HepG2 (cell line): Measurements from ENCODE around the gene RTRAF. TPM values are rescaled to one million over a fixed set of nuclear protein-coding genes. Genes with fewer than 3 reads are reported as not detected.

Source experiments
- ATAC-seq: fragments of 200-7000 bp; cut with Tn5 transposase; 3 replicates; pipeline ENCODE4 v1.9.1; 2020; ENCODE audit warnings: mild to moderate bottlenecking, moderate library complexity
- BruUV-seq: library from RNA; stranded (reverse); fragments of 400-500 nt; replicated peaks from 2 replicates; lab custom pipeline; 2021; lab: Mats Ljungman, UMichigan
- CTCF ChIA-PET: fragments of 300-600 bp; formaldehyde crosslinking; extraction: SDS; loops from one replicate; lab custom pipeline; 2021; ENCODE audit warnings: low total read pairs, inconsistent platforms, low intra/inter-chr PET ratio; lab: Yijun Ruan, JAX
- POLR2A ChIA-PET: fragments of 350-600 bp; sonication (Branson Sonifier 250); formaldehyde crosslinking; loops from one replicate; lab custom pipeline; 2020; ENCODE audit warnings: antibody characterized with exemption, inconsistent platforms; lab: Yijun Ruan, JAX
- DNase-seq: peaks from one replicate; pipeline ENCODE4 v3.0.0-alpha.2; 2015; ENCODE audit warnings: low spot score
- FAIRE-seq: peaks from 3 replicates; lab custom pipeline; 2011; peaks lifted over from hg19 to GRCh38; lab: Jason Lieb, UNC
- H2AFZ ChIP-seq: one replicate; pipeline ENCODE4 v1.6.1; 2011; ENCODE audit warnings: low read length, inconsistent platforms
- H3K27ac ChIP-seq: fragments of 300-600 bp; 3 replicates; pipeline ENCODE4 v1.8.0; 2011; ENCODE audit warnings: mixed run types, mild to moderate bottlenecking, mixed read lengths, low read length, inconsistent platforms; ENCODE audit not compliant: insufficient read depth; ENCODE audit errors: extremely low read length
- H3K27me3 ChIP-seq, 2 experiments: fragments of 200-600 bp in 1 of 2; 2 replicates in 1 of 2; 3 replicates in 1 of 2; pipeline versions ENCODE4 v1.6.0 to v1.8.0; 2011; ENCODE audit warnings: low read length in 2 of 2, mild to moderate bottlenecking in 2 of 2, moderate library complexity in 2 of 2, inconsistent platforms in 1 of 2; ENCODE audit not compliant: insufficient read depth in 2 of 2, control insufficient read depth in 1 of 2
- H3K36me3 ChIP-seq, 2 experiments: fragments of 200-600 bp in 1 of 2; replicated peaks in 1 of 2; 2 replicates in 1 of 2; 3 replicates in 1 of 2; pipeline versions ENCODE4 v1.5.1 to v1.8.0; 2011; ENCODE audit warnings: low read length in 2 of 2, inconsistent platforms in 1 of 2; ENCODE audit not compliant: insufficient read depth in 2 of 2, control insufficient read depth in 1 of 2
- H3K4me1 ChIP-seq: 2 replicates; pipeline ENCODE4 v1.5.1; 2012; ENCODE audit warnings: low read length, inconsistent platforms; ENCODE audit not compliant: insufficient read depth
- H3K4me2 ChIP-seq: 2 replicates; pipeline ENCODE4 v1.6.0; 2011; ENCODE audit warnings: low read depth, low read length, inconsistent platforms
- H3K4me3 ChIP-seq, 3 experiments: fragments of 200-600 bp in 1 of 3; sonication (generic), shearing (Covaris generic) in 1 of 3; replicated peaks in 1 of 3; 2 replicates each; pipeline ENCODE4 v1.5.1; 2011 to 2016; ENCODE audit warnings: low read length in 3 of 3, inconsistent platforms in 2 of 3, low read depth in 2 of 3, mild to moderate bottlenecking in 2 of 3, control low read depth in 1 of 3, mixed read lengths in 1 of 3; ENCODE audit not compliant: insufficient read depth in 1 of 3
- H3K79me2 ChIP-seq: one replicate; pipeline ENCODE4 v1.6.1; 2011; ENCODE audit warnings: low read length, inconsistent platforms; ENCODE audit not compliant: insufficient read depth
- H3K9ac ChIP-seq: 2 replicates; pipeline ENCODE4 v1.6.0; 2011; ENCODE audit warnings: mild to moderate bottlenecking, low read depth, low read length, inconsistent platforms; ENCODE audit not compliant: insufficient read depth
- H3K9me3 ChIP-seq: 2 replicates; pipeline ENCODE4 v1.5.1; 2012; ENCODE audit warnings: mild to moderate bottlenecking, low read length
- H4K20me1 ChIP-seq: 2 replicates; pipeline ENCODE4 v1.6.0; 2011; ENCODE audit warnings: inconsistent platforms, mild to moderate bottlenecking, low read length, moderate library complexity; ENCODE audit not compliant: insufficient read depth
- CENPX ChIP-seq: sonication (generic); formaldehyde crosslinking; IDR thresholded peaks from 2 replicates; pipeline ENCODE4 v1.9.0; 2021; ENCODE audit warnings: mild to moderate bottlenecking, missing genetic modification reagents, moderate library complexity
- FOXM1 ChIP-seq: sonication (generic); formaldehyde crosslinking; IDR thresholded peaks from 2 replicates; pipeline ENCODE4 v1.5.0; 2020; ENCODE audit warnings: missing genetic modification reagents
- MAFF ChIP-seq: IDR thresholded peaks from 2 replicates; pipeline ENCODE4 v1.6.1; 2011; ENCODE audit warnings: low read depth, low read length, improper control_type of control experiment
- MAFK ChIP-seq, 2 experiments: IDR thresholded peaks in 1 of 2; conservative IDR thresholded peaks in 1 of 2; 2 replicates each; pipeline ENCODE4 v1.6.1; 2011; ENCODE audit warnings: improper control_type of control experiment in 2 of 2, low read length in 2 of 2
- MTA3 ChIP-seq: sonication (generic); formaldehyde crosslinking; IDR thresholded peaks from 2 replicates; pipeline ENCODE4 v1.4.0; 2020; ENCODE audit warnings: missing genetic modification reagents
- NFKBIZ ChIP-seq: IDR thresholded peaks from 2 replicates; pipeline ENCODE4 v1.6.1; 2018; ENCODE audit warnings: missing genetic modification reagents, missing compliant biosample characterization
- TOPORS ChIP-seq: sonication (generic); formaldehyde crosslinking; IDR thresholded peaks from 2 replicates; pipeline ENCODE4 v1.8.0; 2023; ENCODE audit warnings: mild to moderate bottlenecking, missing genetic modification reagents
- ZFP36 ChIP-seq: fragments of 150-350 bp; IDR thresholded peaks from 2 replicates; pipeline ENCODE4 v1.6.1; 2018; ENCODE audit warnings: borderline replicate concordance, low read length, low read depth; ENCODE audit not compliant: partially characterized antibody
- ZFP36L2 ChIP-seq: sonication (generic); formaldehyde crosslinking; IDR thresholded peaks from 2 replicates; pipeline ENCODE4 v1.4.0; 2020; ENCODE audit warnings: missing genetic modification reagents
- WGBS: methylation state at CpG from one replicate; pipeline ENCODE4 v1.1.6; 2017; ENCODE audit warnings: low lambda C conversion rate; 5-methylcytosine and 5-hydroxymethylcytosine counted together
- in situ Hi-C: cut with HindIII; loops from 2 replicates; pipeline ENCODE4 v1.10.0; 2017; ENCODE audit warnings: low pct_unique_long_range_greater_than_20kb; ENCODE audit not compliant: extremely low pct_ligation_motif_present
- intact Hi-C: fragments of 100-400 bp; cut with micrococcal nuclease; formaldehyde crosslinking; loops from one replicate; pipeline ENCODE4 v1.10.0; 2022; ENCODE audit not compliant: unreplicated experiment
- polyA plus RNA-seq, 8 experiments: library from polyadenylated mRNA; depleted of rRNA in 3 of 8; stranded (reverse) in 7 of 8; unstranded in 1 of 8; fragments of >200 nt; fragmentation: Illumina TruSeq in 4 of 8; extraction: Trizol in 4 of 8; gene quantifications; 2 replicates each; pipeline versions ENCODE4 v1.2.1 to v1.2.3, GENCODE V29; 2011 to 2016; ENCODE audit warnings: low read depth in 4 of 8, missing spikeins in 1 of 8, mixed read lengths in 1 of 8; ENCODE audit not compliant: insufficient read depth in 1 of 8
- total RNA-seq, 5 experiments: library from RNA; depleted of rRNA; stranded (reverse); fragments of >200 nt; fragmentation: Illumina TruSeq; extraction: Trizol; gene quantifications; 2 replicates each; pipeline ENCODE4 v1.2.3, GENCODE V29; 2016; ENCODE audit warnings: low read depth in 1 of 5
- TF ChIP-seq, protein P1 (sequence below), 2 experiments: sonication (generic) in 1 of 2; formaldehyde crosslinking in 1 of 2; IDR thresholded peaks; 2 replicates each; pipeline versions ENCODE4 v1.4.0 to v1.6.1; 2016 to 2020; ENCODE audit warnings: borderline replicate concordance in 1 of 2, low read depth in 1 of 2, mild to moderate bottlenecking in 1 of 2, missing genetic modification reagents in 1 of 2
- TF ChIP-seq, protein P2 (sequence below): IDR thresholded peaks from 2 replicates; pipeline ENCODE4 v1.6.1; 2016; ENCODE audit warnings: missing genetic modification reagents, missing compliant biosample characterization

Gene RTRAF
- total and polyA plus RNA-seq, 2 of the 13 experiments (the other 11 are each of a cell fraction or from before 2014, with no cell fraction given): 137 to 258 TPM

DNA sequence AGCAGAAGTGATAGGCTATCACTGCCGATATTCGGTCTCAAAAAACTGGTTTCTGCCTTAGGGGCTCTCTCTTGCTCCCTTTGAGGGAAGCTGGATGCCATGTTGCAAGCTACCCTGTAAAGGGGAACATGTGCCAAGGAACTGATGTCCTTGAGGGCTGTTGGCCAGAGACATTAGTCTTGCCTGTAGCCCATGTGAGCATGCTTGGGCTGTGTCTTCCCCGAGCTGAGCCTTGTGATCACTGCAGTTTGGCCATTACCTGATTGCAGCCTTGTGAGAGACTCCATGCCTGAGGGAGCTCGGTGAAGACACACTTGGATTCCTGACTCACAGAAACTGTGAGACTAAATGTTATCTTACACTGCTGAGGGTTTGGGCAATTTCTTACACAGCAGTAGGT lies 18.8 kb downstream of the RTRAF start (continued):
- TF ChIP-seq, protein P1, sequence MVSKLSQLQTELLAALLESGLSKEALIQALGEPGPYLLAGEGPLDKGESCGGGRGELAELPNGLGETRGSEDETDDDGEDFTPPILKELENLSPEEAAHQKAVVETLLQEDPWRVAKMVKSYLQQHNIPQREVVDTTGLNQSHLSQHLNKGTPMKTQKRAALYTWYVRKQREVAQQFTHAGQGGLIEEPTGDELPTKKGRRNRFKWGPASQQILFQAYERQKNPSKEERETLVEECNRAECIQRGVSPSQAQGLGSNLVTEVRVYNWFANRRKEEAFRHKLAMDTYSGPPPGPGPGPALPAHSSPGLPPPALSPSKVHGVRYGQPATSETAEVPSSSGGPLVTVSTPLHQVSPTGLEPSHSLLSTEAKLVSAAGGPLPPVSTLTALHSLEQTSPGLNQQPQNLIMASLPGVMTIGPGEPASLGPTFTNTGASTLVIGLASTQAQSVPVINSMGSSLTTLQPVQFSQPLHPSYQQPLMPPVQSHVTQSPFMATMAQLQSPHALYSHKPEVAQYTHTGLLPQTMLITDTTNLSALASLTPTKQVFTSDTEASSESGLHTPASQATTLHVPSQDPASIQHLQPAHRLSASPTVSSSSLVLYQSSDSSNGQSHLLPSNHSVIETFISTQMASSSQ (IDR thresholded peaks at IDR 0.05; ENCODE audit: low read depth): no peak
- TF ChIP-seq, protein P1 (CRISPR knock-in tag; IDR thresholded peaks at IDR 0.05; ENCODE audit: borderline replicate concordance): no peak
- no peak for TF ChIP-seq TOPORS
- TF ChIP-seq, protein P2, sequence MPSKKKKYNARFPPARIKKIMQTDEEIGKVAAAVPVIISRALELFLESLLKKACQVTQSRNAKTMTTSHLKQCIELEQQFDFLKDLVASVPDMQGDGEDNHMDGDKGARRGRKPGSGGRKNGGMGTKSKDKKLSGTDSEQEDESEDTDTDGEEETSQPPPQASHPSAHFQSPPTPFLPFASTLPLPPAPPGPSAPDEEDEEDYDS (CRISPR knock-in tag): no peak
- no peak for TF ChIP-seq FOXM1
- TF ChIP-seq MTA3 (CRISPR knock-in tag): no peak

DNA sequence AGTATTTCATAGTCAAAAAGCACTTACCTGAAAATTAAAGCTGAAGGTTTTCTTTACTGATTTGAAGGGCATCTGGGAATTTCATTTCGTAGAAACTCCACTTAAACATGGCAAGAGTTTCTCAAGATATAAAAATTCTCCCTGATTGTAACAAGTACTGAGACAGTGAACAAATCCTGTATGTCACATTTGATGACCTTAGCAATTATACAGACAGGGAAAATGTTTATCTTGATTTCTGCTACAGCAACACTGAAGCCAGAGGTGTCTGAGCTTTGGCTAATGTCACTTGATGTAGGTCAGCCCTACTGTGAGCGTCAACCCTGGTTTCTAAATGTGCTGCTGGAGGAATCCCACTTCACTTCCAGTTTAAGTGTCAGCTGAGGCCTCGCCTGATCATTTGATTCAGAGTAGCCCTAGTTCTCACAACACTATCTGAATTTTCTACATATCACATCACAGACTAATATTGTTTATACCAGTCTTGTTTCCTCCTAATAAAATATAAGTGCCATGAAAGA lies 20.9 kb downstream of the RTRAF start:
- CTCF ChIA-PET: no interaction called here
- no peaks in the 10 kb centered on the region for H4K20me1 ChIP-seq
- H3K4me1 ChIP-seq: 0 out of 2 replicates have a peak, but pooled peaks cover 6% of the 10 kb centered on the region
- no peak overlapping the region for H3K4me3 ChIP-seq
- WGBS: 93% methylated on average over 3 of the region's 3 CpGs
- no peak overlapping the region for H2AFZ ChIP-seq
- no peak for TF ChIP-seq CENPX
- TF ChIP-seq MAFK (conservative IDR thresholded peaks at IDR 0.05 in 1 of 2, IDR thresholded peaks at IDR 0.05 in 1 of 2; ENCODE audit: low read length in 2 of 2): peak; percentile 17 to 71; a peak in 2 of 4 replicates
- no peak for TF ChIP-seq NFKBIZ (CRISPR knock-in tag)
- peak; percentile 31; the same call in 1 of the 2 replicates for TF ChIP-seq MAFF
- no peak for TF ChIP-seq ZFP36L2 (CRISPR knock-in tag)
- TF ChIP-seq ZFP36: no peak
- TF ChIP-seq, all 625 proteins: peak for 2
- H3K9me3 ChIP-seq: no peaks in the 10 kb centered on the region
- DNase-seq: no peak
- no peak for ATAC-seq
- H3K27me3 ChIP-seq: no peaks in the 10 kb centered on the region
- no peaks in the 10 kb centered on the region for H3K79me2 ChIP-seq
- no peak overlapping the region for H3K9ac ChIP-seq
- intact Hi-C loops (no loop called here), in situ Hi-C loops (no loop called here)
- no peak overlapping the region for H3K4me2 ChIP-seq
- H3K27ac ChIP-seq: no peak overlapping the region
- no peak for FAIRE-seq
- H3K36me3 ChIP-seq: peaks cover 12 to 61% of the 10 kb centered on the region in 2 experiments
- no TSS peak for BruUV-seq
- POLR2A ChIA-PET: no interaction called here
